Stimulated activated CD8-positive, alpha-beta memory T cell treated with anti-CD3 and anti-CD28 coated beads, Interleukin-4, amount 100 ng/mL, for 24 hours (primary cell): ENCODE measurements around the gene LOXL4.
"Not testable (repeated sequence)": the region's sequence is repeated elsewhere in the genome, so short reads cannot be mapped to it uniquely, and the experiment has no call there.

Source experiments
- DNase-seq: peaks from one replicate; pipeline ENCODE4 v3.0.0-alpha.2; 2020; ENCODE audit warnings: low read depth

Gene LOXL4

GRCh38 chr10:98244141-98244540 is 23.9 kb downstream of the LOXL4 start:
- DNase-seq, result no peak

DNA sequence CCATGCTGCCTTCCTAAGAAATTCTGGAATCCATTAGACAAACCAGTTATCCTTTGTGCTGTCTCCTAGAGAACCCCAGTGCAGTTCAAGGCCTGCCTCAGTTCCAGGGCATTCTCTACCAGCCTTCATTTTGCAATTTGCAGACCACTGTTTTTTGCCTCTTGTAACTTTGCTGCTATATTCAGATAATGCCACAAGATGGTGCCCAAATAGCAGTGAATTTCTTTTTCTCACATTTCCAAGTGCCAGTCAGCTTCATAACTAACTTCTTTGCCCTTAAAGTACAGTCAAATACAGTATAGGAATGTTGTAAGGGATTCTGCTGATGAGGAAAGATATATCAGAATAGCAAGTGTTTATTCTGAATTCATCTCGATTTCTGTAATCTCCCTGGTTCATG is 25.2 kb downstream of the LOXL4 start:
- DNase-seq, result no peak

GRCh38 chr10:98240524-98240923 is 27.5 kb downstream of the LOXL4 start:
- DNase-seq, result no peak

DNA sequence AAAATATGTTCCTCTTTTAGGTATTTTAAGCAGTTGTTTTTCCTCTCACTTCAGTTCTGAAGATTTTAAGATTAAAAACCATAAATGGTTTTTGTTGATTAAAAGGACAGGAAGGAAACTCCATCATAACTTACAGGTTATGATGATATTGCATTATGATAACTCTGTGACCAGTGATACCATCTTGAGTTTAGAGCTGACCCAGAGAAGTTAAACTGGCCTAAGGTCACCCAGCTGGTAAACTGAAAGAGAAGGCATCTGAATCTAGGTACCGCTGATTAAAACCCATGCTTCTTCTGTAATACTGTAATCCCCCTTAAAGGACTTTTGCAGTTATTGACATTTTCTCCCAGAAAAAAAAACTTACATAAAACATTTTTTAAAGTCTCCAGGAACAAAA is 29.6 kb downstream of the LOXL4 start:
- DNase-seq, result no peak

DNA sequence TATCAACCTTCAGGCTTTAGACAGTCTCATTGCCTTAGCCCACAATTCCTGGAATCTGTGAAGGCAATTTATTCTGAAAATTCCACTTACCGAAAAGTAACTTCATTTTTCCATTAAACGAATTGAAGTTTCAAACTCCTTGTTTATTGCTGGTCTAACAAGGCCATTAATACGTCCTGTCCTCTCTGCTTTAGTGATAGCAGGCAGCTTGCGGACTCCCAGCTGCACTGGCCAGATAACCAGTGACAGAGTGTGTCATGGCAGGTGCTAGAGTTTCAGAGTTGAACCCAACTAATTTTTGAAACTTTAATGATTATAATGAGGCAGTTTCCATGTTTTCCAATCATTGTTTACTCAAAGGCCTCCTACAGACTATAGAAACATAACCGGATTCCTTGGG is 31.1 kb downstream of the LOXL4 start:
- DNase-seq, result no peak

DNA sequence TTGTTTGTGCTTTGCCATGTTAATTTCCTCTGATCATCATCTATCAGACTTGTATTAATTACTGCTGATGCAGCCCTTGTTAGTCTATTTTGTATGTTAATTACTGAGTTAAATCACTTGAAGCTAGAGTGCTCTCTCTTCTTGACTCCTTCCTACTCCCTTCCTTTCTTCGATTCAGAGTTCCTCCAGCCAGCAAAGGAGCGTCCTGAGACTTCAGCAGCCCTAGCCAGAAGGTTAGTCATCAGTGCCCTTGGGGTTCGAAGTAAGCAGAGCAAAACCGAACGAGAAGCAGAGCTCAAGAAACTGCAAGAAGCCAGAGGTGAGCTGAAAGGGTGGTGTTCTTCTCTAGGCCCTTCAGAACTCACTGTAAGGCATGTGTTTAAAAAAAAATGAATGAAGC is 32.1 kb downstream of the LOXL4 start:
- no peak for DNase-seq

- no peak for DNase-seq
Measured at GRCh38 chr10:98231417-98231816, 36.6 kb downstream of the LOXL4 start.

DNA sequence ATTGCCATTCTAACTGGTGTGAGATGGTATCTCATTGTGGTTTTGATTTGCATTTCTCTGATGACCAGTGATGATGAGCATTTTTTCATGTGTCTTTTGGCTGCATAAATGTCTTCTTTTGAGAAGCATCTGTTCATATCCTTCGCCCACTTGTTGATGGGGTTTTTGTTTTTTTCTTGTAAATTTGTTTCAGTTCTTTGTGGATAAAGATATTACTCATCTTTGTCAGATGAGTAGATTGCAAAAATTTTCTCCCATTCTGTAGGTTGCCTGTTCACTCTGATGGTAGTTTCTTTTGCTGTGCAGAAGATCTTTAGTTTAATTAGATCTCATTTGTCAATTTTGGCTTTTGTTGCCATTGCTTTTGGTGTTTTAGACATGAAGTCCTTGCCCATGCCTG is 39.7 kb downstream of the LOXL4 start:
- DNase-seq, result not testable (repeated sequence)

GRCh38 chr10:98227713-98228112 is 40.3 kb downstream of the LOXL4 start:
- DNase-seq, result not testable (repeated sequence)

- DNase-seq, result no peak
Measured at GRCh38 chr10:98226508-98227144, 41.4 kb downstream of the LOXL4 start.

DNA sequence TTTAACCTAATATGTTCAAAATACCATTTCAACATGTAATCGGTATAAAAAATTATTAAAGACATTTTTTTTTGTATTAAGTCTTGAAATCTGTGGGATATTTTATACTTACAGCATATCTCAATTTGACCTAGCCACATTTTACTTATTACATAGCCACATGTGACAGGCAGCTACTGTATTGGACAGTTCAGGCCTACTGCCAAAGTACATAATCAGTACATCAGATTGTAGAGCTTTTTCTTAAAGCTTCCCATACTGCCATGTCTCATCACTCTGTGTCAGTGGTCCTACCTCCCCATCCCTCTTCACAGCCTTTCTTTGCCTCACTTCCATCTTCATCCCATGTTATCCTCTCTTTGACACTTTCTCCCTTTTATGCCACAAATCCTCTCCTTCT is 43.0 kb downstream of the LOXL4 start:
- no peak for DNase-seq

- DNase-seq, result no peak
Measured at GRCh38 chr10:98224509-98224908, 43.5 kb downstream of the LOXL4 start.

GRCh38 chr10:98223874-98224273 is 44.1 kb downstream of the LOXL4 start:
- no peak for DNase-seq

DNA sequence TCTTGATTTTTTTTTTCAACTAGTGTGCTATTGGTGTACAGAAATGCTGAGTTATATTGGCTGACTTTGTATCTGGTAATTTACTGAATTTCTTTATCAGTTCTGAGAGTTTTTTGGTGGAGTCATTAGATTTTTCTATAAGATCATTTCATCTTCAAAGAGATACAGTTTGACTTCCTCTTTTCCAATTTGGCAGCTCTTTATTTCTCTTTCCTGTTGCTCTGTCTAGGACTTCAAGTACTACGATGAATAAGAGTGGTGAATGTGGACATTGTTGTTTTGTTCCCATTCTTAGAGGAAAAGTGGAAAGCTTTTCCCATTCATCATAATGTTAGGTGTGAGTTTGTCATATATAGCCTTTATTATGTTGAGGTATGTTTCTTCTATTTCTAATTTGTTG is 50.2 kb downstream of the LOXL4 start:
- no peak for DNase-seq

- no peak for DNase-seq
Measured at GRCh38 chr10:98215373-98215772, 52.6 kb downstream of the LOXL4 start.

DNA sequence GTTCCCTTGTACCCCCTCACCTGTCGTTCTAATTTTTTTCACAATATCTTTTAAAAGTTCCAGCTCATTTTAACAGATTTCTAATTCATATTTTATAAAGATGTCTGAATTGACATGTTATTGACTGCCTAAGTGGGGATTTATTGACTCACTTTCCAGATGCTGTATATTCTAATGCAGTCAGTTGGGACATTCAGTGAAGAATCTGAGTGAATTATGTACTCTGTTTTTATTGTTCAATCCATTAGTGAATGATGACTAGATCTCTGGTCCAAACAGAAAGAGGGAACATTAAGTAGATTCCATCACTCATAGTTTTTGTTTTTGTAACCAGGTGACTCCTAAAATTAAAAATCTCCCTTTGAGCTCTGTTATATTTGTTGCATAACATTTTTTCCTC is 54.3 kb downstream of the LOXL4 start:
- DNase-seq, result no peak

DNA sequence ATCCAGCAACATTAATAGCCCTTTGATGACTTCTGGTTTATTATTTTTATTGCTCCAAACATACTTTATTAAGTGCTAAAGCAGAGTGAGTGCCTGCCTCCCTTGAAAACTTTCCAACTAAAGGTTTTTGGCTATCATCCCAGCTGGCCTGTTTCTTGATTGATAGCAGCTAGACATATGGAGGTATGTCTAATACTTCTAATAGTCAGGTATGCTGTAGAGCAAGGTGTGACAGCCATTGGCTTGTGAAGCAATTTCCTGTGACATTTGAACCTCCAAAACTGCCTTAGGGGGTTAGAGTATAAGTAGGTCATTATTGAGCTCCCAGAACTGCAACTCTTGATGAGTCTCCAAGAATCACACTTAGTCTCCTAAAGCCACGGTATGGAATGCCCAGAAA is 55.8 kb downstream of the LOXL4 start:
- DNase-seq, result no peak

DNA sequence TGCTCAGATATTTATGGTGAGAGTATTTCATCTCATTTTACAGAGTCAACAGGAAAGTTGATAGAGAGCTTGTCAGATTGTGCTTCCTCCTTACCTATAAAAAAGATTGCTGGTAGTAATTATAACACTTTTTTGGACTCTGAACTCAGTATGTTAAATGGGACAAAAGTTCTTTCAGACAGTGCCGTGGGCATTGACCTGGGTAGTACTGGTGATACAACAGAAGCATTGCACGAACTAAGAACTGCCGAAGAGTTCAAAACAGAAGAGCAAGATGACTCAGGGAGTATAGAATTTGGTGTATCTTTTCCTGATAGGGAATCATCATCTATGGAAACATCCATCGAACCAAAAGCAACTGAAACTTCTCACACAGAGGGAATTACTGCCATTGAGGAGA is 58.6 kb downstream of the LOXL4 start:
- no peak for DNase-seq

DNA sequence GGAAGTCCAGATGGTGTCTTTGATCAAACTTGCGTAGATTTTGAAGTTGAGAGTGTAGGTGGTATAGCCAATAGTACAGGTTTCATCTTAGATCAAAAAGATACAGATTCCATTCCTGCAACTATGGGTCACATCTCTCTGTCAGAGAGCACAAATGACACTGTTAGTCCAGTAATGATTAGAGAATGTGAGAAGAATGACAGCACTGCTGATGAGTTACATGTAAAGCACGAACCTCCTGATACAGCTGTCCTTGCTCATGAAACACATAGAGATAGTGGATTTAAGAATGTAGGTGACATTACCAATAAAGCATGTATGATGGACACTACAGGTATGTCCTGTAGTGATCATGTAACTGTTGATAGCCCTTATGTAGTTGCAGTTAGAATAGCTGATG is 59.1 kb downstream of the LOXL4 start:
- DNase-seq, result no peak

- DNase-seq, result no peak
Measured at GRCh38 chr10:98205351-98205750, 62.6 kb downstream of the LOXL4 start.

DNA sequence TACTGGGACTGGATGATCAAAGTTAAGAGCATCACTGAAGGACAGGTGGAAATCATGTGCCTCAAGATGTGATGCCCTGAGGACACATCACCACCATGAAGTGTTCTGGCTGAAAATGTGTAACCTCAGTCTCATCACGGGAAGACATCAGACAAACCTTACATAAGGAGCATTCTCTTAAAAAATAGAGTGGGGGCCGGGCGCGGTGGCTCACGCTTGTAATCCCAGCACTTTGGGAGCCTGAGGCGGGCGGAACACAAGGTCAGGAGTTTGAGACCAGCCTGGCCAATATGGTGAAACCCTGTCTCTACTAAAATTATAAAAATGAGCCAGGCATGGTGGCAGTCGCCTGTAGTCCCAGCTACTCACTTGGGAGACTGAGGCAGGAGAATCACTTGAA is 65.6 kb downstream of the LOXL4 start:
- no peak for DNase-seq

DNA sequence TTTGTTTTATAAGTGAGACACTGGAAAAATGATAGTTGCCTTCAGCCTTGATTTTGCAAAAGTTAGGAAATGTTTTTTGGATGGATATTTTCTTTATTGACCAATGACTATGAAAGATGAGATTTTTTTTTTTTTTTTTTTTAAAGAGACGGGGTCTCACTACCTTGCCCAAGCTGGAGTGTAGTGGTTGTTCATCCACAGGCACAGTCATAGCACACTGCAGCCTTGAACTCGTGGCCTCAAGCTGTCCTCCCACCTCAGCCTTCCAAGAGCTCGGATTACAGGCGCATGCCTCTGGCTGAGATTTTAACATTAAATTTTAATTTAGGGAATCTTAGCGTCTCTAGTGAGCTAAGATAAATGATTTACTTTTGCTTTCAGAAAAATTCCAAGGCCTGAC is 66.2 kb downstream of the LOXL4 start:
- DNase-seq, result no peak
